Astrocyte (in vitro differentiated cells and primary cell): Measurements from ENCODE around the gene TMEM9B. TPM values are rescaled to one million over a fixed set of nuclear protein-coding genes. Genes with fewer than 3 reads are reported as not detected.
A peak's percentile ranks its signal among the peaks of the same experiment; 100 is the strongest.

Experiments
- DNase-seq: peaks from one replicate; pipeline ENCODE4 v3.0.0-alpha.2; 2010; ENCODE audit warnings: low read depth
- FAIRE-seq: peaks from 2 replicates; lab custom pipeline; 2011; peaks lifted over from hg19 to GRCh38; lab: Jason Lieb, UNC
- H2AFZ ChIP-seq: 2 replicates; pipeline ENCODE4 v1.6.0; 2012; ENCODE audit warnings: low read depth, low read length, inconsistent platforms
- H3K27ac ChIP-seq: 2 replicates; pipeline ENCODE4 v1.5.1; 2011; ENCODE audit warnings: low read depth, low read length, inconsistent platforms
- H3K27me3 ChIP-seq: 2 replicates; pipeline ENCODE4 v1.6.0; 2011; ENCODE audit warnings: low read length, inconsistent platforms; ENCODE audit not compliant: insufficient read depth
- H3K36me3 ChIP-seq: 2 replicates; pipeline ENCODE4 v1.5.1; 2011; ENCODE audit warnings: low read length, inconsistent platforms; ENCODE audit not compliant: insufficient read depth
- H3K4me1 ChIP-seq: 2 replicates; pipeline ENCODE4 v1.5.1; 2011; ENCODE audit warnings: low read length, inconsistent platforms; ENCODE audit not compliant: insufficient read depth
- H3K4me2 ChIP-seq: 2 replicates; pipeline ENCODE4 v1.6.0; 2012; ENCODE audit warnings: low read length, inconsistent platforms
- H3K4me3 ChIP-seq: 2 replicates; pipeline ENCODE4 v1.5.1; 2011; ENCODE audit warnings: low read depth, mild to moderate bottlenecking, low read length, inconsistent platforms; ENCODE audit not compliant: insufficient read depth
- H3K79me2 ChIP-seq: 2 replicates; pipeline ENCODE4 v1.6.0; 2012; ENCODE audit warnings: mild to moderate bottlenecking, low read length, inconsistent platforms; ENCODE audit not compliant: insufficient read depth
- H3K9ac ChIP-seq: 2 replicates; pipeline ENCODE4 v1.6.0; 2012; ENCODE audit warnings: mild to moderate bottlenecking, low read length, inconsistent platforms
- H3K9me3 ChIP-seq: 2 replicates; pipeline ENCODE4 v1.5.1; 2012; ENCODE audit warnings: low read depth, mild to moderate bottlenecking, low read length, inconsistent platforms; ENCODE audit not compliant: insufficient read depth
- H4K20me1 ChIP-seq: 2 replicates; pipeline ENCODE4 v1.6.0; 2012; ENCODE audit warnings: low read length, inconsistent platforms; ENCODE audit not compliant: insufficient read depth
- H3K27ac Mint-ChIP-seq: one replicate; pipeline ENCODE4 v1.8.0; 2021; ENCODE audit warnings: mild to moderate bottlenecking, mixed read lengths; ENCODE audit not compliant: unreplicated experiment
- H3K27me3 Mint-ChIP-seq: one replicate; pipeline ENCODE4 v1.8.0; 2021; ENCODE audit warnings: low read depth, mixed read lengths; ENCODE audit not compliant: unreplicated experiment
- H3K36me3 Mint-ChIP-seq: one replicate; pipeline ENCODE4 v1.8.0; 2021; ENCODE audit warnings: low read depth, mixed read lengths; ENCODE audit not compliant: unreplicated experiment
- H3K4me1 Mint-ChIP-seq: one replicate; pipeline ENCODE4 v1.8.0; 2021; ENCODE audit warnings: low read depth, mixed read lengths; ENCODE audit not compliant: unreplicated experiment
- H3K4me3 Mint-ChIP-seq: one replicate; pipeline ENCODE4 v1.8.0; 2021; ENCODE audit warnings: mild to moderate bottlenecking, moderate library complexity, mixed read lengths; ENCODE audit not compliant: unreplicated experiment
- H3K9me3 Mint-ChIP-seq: one replicate; pipeline ENCODE4 v1.8.0; 2021; ENCODE audit warnings: mild to moderate bottlenecking, mixed read lengths; ENCODE audit not compliant: unreplicated experiment
- CTCF ChIP-seq: IDR thresholded peaks from 2 replicates; pipeline ENCODE4 v1.5.1; 2011; ENCODE audit warnings: low read depth, mild to moderate bottlenecking, inconsistent platforms, low read length, moderate library complexity; ENCODE audit not compliant: insufficient read depth
- EZH2 ChIP-seq: IDR thresholded peaks from 2 replicates; pipeline ENCODE4 v1.6.1; 2012; ENCODE audit warnings: mild to moderate bottlenecking, low read length, inconsistent platforms; ENCODE audit not compliant: insufficient read depth
- total RNA-seq: library from RNA; stranded (reverse); gene quantifications from 2 replicates; pipeline ENCODE4 v1.2.1, GENCODE V29; 2021

TMEM9B gene
- total RNA-seq, 1 donor from 2014 or later, result 38.2 TPM

- Histone ChIP-seq H3K79me2 (peaks cover 9% of the 10 kb centered on the region), H3K4me1 (peaks cover 24% of the 10 kb centered on the region), H3K27ac (peak overlapping the region; percentile 36), H3K9me3 (no peaks in the 10 kb centered on the region), H3K4me2 (peak overlapping the region; percentile 83), H3K36me3 (no peaks in the 10 kb centered on the region), H3K9ac (peak overlapping the region; percentile 68), H4K20me1 (no peaks in the 10 kb centered on the region), H2AFZ (peak overlapping the region; percentile 89), H3K27me3 (peaks cover 13% of the 10 kb centered on the region), H3K4me3 (peak overlapping the region; percentile 59)
- FAIRE-seq, result no peak
- Mint-ChIP-seq H3K9me3 (no peaks in the 10 kb centered on the region), H3K27me3 (peaks cover 32% of the 10 kb centered on the region), H3K36me3 (peaks cover 2% of the 10 kb centered on the region), H3K4me3 (peak overlapping the region; percentile 85), H3K4me1 (peaks cover 9% of the 10 kb centered on the region), H3K27ac (peak overlapping the region; percentile 80)
- TF ChIP-seq CTCF, result no peak
- TF ChIP-seq EZH2, result no peak
- DNase-seq, result no peak
These were observed 38.8 kb upstream of the TMEM9B start for GRCh38 chr11:9002920-9003572.

GRCh38 chr11:9001736-9002135, 37.5 kb upstream of the TMEM9B start:
- Histone ChIP-seq H3K36me3 (no peaks in the 10 kb centered on the region), H3K9me3 (no peaks in the 10 kb centered on the region), H3K27me3 (peaks cover 13% of the 10 kb centered on the region), H4K20me1 (no peaks in the 10 kb centered on the region), H3K79me2 (peaks cover 9% of the 10 kb centered on the region), H3K4me1 (peaks cover 24% of the 10 kb centered on the region), H3K4me3 (peak overlapping the region; percentile 2), H2AFZ (no peak overlapping the region), H3K4me2 (peak overlapping the region; percentile 83), H3K9ac (no peak overlapping the region), H3K27ac (peak overlapping the region; percentile 29)
- Mint-ChIP-seq H3K27ac (peak overlapping the region; percentile 3), H3K4me3 (peak overlapping the region; percentile 21), H3K9me3 (no peaks in the 10 kb centered on the region), H3K27me3 (peaks cover 21% of the 10 kb centered on the region), H3K36me3 (peaks cover 2% of the 10 kb centered on the region), H3K4me1 (peaks cover 9% of the 10 kb centered on the region)
- peak; percentile 87 for FAIRE-seq
- peak; percentile 84 for DNase-seq
- TF ChIP-seq CTCF (no peak), EZH2 (no peak)

- Histone ChIP-seq H3K79me2 (peaks cover 9% of the 10 kb centered on the region), H3K27me3 (no peaks in the 10 kb centered on the region), H4K20me1 (no peaks in the 10 kb centered on the region), H3K4me1 (peaks cover 13% of the 10 kb centered on the region), H3K27ac (no peak overlapping the region), H2AFZ (no peak overlapping the region), H3K4me3 (no peak overlapping the region), H3K4me2 (no peak overlapping the region), H3K9ac (no peak overlapping the region), H3K36me3 (no peaks in the 10 kb centered on the region), H3K9me3 (no peaks in the 10 kb centered on the region)
- H3K4me1 Mint-ChIP-seq, result peaks cover 6% of the 10 kb centered on the region
- TF ChIP-seq CTCF, result no peak
- no peak for TF ChIP-seq EZH2
- DNase-seq, result no peak
- FAIRE-seq, result no peak
- H3K36me3 Mint-ChIP-seq, result peaks cover 1% of the 10 kb centered on the region
- H3K9me3 Mint-ChIP-seq, result no peaks in the 10 kb centered on the region
- no peak overlapping the region for H3K4me3 Mint-ChIP-seq
- no peak overlapping the region for H3K27ac Mint-ChIP-seq
- no peaks in the 10 kb centered on the region for H3K27me3 Mint-ChIP-seq
These were observed 33.8 kb upstream of the TMEM9B start for GRCh38 chr11:8998017-8998416.
